Right renal pelvis (tissue), 4 donors: ENCODE data around the gene SLCO2B1. TPM values are rescaled to one million over a fixed set of nuclear protein-coding genes. Genes with fewer than 3 reads are reported as not detected.

ENCODE experiments used
- DNase-seq, 4 donors: peaks; one replicate each; pipeline ENCODE4 v3.0.0-alpha.2; 2013; ENCODE audit warnings: low read depth in 4 of 4, low spot score in 3 of 4, missing footprints in 1 of 4
- polyA plus RNA-seq, 4 donors: library from polyadenylated mRNA; unstranded; fragments of 120-200 nt; gene quantifications; one replicate each; pipeline ENCODE4 v1.2.1, GENCODE V29; 2013; ENCODE audit not compliant: insufficient read length in 4 of 4

Gene SLCO2B1
- polyA plus RNA-seq, 4 donors = 6.6 to 11.1 (median 9.4) TPM

GRCh38 chr11:75190652-75191329 is 39.9 kb downstream of the SLCO2B1 start:
- no peak for DNase-seq

- no peak for DNase-seq
These were observed 40.4 kb downstream of the SLCO2B1 start for GRCh38 chr11:75191330-75191717.

- no peak for DNase-seq
These were observed 42.4 kb downstream of the SLCO2B1 start for GRCh38 chr11:75193271-75193670.

- no peak for DNase-seq
These were observed 42.8 kb downstream of the SLCO2B1 start for GRCh38 chr11:75193711-75194110.

- DNase-seq = no peak
These were observed 43.2 kb downstream of the SLCO2B1 start for GRCh38 chr11:75194147-75194546.

GRCh38 chr11:75195167-75195962 is 44.5 kb downstream of the SLCO2B1 start:
- DNase-seq = no peak

- no peak for DNase-seq
These were observed 45.5 kb downstream of the SLCO2B1 start for GRCh38 chr11:75196426-75196825.

- no peak for DNase-seq
These were observed 46.8 kb downstream of the SLCO2B1 start for GRCh38 chr11:75197512-75198277.

GRCh38 chr11:75198278-75198973 is 47.5 kb downstream of the SLCO2B1 start:
- no peak for DNase-seq

GRCh38 chr11:75199412-75199955 is 48.6 kb downstream of the SLCO2B1 start:
- DNase-seq = no peak

- no peak for DNase-seq
These were observed 49.1 kb downstream of the SLCO2B1 start for GRCh38 chr11:75200051-75200450.

- no peak for DNase-seq
These were observed 49.6 kb downstream of the SLCO2B1 start for GRCh38 chr11:75200531-75200930.

- no peak for DNase-seq
These were observed 50.9 kb downstream of the SLCO2B1 start for GRCh38 chr11:75201771-75202170.

GRCh38 chr11:75202195-75202594 is 51.3 kb downstream of the SLCO2B1 start:
- DNase-seq = no peak

GRCh38 chr11:75203138-75203537 is 52.2 kb downstream of the SLCO2B1 start:
- DNase-seq = no peak

GRCh38 chr11:75203641-75204011 is 52.7 kb downstream of the SLCO2B1 start:
- no peak for DNase-seq

- no peak for DNase-seq
These were observed 53.2 kb downstream of the SLCO2B1 start for GRCh38 chr11:75204012-75204674.

GRCh38 chr11:75204685-75205563 is 54.0 kb downstream of the SLCO2B1 start:
- DNase-seq = peak; percentile 63 to 74 (median 68)

GRCh38 chr11:75205564-75206020 is 54.7 kb downstream of the SLCO2B1 start:
- DNase-seq = no peak
